ENCODE results near the gene TGDS.
A peak's percentile ranks its signal among the peaks of the same experiment; 100 is the strongest.
"Not testable (repeated sequence)": the region's sequence is repeated elsewhere in the genome, so short reads cannot be mapped to it uniquely, and the experiment has no call there.

The TGDS gene

DNA sequence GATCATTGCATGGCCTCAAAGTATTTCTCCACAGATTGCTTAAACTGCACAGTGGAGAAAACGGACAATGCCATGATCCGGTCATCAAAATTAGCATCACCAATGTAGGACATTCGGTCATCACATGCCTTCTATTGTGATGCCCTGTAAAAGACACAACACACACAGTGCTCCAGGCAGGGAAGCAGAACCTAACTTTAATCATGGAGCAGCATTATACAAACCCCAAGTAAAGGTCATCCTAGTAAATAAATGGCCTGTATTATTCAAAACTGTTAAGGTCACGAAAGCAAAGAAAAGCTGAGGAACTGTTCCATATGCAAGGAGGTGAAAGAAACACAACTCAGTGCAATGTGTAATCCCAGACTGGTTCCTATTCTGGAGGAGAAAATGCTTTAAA, 42.2 kb downstream of the TGDS start:
- no peak for DNase-seq (ENCODE audit: low read depth in 2 of 2)

DNA sequence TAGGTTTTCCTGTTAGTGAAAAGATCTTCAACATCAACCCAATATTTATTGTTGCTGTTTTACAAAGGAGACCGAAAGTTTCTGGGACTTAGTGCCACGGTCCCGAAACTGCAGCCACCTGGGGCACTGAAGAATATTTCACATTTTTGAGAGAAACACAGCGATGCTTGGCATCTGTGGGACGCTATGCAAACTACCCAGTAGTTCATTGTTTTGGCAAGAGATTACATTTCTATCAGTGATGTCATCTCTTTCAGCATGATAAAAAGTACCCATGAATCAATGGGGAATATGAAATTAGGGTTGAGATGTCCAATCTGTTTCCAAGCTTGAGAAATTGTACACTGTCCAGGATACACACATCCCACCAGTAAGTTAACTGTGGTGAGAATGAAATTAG, 43.9 kb downstream of the TGDS start:
- no peak for DNase-seq (ENCODE audit: low read depth in 2 of 2)

DNA sequence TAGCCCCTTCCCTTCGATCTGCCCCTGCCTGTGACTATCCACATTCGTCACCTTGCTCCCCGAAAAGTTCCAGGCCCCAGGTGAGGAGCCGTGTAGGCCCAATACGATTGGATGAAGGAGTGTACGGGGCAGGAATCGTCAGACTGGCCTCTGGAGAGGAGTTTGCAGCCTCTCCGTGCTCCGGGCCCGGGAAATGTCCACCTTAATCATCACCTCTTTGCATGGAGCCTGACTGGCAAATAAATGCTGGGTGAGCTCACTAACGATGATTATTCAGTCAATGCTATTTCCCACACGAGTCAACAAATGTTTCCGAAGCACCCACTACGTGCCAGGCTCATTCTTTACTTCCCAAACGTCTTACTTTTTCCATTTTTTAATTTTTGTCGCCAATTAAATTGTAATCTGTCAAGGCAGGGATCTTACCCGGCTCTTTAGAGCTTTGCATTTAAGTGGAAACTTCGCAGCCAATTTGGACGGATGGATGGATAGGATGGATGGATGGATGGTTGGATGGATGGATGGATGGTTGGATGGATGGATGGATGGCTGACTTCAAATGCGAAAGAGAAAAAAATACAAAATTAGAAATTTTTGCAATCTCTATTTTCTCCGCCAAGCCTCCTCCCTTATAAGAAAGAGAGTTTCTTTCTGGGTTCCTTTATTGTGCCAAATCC, 45.8 kb downstream of the TGDS start:
- DNase-seq (ENCODE audit: low read depth in 2 of 2) = no peak

DNA sequence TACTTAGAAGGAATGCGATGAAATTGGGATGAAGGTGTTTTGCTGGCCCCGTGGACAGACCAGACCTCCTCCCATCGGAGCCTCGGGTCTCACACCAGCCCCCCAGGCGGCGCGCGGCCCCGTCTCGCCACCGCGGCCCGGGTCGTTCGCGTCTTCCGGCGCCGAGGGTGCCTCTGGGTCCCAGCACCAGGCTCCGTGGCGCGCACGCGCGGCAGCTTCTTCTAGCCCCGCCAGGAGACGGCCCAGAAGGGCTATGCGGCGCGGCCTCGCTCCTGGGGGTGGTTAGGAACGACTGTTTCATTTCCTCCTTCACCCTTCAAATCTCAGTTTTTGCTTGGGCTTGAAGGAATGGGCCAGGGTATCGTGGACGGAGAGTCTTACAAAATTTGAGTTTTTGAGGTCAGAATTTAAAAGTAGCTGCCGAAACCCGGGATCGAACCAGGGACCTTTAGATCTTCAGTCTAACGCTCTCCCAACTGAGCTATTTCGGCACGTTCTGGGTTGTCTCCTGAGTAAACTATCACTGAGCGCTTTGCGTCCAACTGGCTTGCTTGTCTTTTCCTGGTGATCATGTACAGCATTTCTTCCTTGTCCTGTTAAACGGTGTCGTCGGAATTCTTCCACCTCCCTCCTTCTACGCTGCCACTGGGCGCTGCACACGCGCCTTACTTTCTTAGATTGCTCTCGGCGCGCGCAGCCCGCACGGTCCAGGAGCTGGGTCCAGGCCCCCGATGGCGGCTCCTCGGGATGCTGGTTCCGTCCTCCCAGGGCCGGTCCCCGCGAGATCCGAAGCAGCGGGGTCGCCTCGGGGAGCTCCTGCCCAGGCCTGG, 46.5 kb downstream of the TGDS start:
- DNase-seq (ENCODE audit: low read depth in 2 of 2) = peak; percentile 95

DNA sequence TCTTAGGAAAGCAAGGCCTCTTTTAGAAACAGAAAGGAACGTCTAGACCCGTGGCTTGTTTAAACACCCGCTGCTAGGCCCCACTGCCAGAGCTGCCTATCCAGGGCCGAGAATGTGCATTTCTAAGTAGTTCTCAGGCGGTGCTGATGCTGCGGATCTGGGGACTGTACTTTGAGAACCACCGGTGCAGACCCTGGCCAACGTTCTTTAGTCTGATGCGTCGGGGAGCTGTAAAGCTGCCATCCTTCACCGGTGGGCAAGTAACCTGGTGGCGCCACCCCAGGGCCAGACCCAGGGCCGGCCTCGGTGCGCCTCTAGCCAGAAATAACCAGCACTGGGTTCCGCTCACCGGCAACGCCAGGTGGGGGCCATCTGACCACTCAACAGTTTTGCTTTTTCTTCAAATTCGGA, 47.1 kb downstream of the TGDS start:
- DNase-seq (ENCODE audit: low read depth in 2 of 2) = peak in 1 of 2 experiments; percentile 7

DNA sequence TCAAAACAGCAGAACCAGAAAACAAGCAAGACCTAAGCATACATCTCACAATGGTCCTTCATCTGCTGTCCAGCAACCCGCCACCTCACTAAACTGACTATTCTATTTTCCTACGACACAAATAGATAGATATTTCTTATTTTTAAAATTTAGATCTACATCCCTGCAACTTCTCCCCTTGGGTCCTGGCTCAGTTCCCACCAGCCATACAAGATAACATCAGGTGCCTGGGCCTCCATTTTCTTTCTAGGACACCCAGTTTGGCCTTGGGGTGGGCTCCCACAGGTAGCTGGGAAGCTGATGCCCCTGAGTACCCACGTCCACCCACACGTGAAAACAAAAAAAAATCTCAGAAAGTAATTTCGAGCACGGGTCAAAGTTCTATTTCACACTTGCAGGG, 47.6 kb downstream of the TGDS start:
- no peak for DNase-seq (ENCODE audit: low read depth in 2 of 2)

DNA sequence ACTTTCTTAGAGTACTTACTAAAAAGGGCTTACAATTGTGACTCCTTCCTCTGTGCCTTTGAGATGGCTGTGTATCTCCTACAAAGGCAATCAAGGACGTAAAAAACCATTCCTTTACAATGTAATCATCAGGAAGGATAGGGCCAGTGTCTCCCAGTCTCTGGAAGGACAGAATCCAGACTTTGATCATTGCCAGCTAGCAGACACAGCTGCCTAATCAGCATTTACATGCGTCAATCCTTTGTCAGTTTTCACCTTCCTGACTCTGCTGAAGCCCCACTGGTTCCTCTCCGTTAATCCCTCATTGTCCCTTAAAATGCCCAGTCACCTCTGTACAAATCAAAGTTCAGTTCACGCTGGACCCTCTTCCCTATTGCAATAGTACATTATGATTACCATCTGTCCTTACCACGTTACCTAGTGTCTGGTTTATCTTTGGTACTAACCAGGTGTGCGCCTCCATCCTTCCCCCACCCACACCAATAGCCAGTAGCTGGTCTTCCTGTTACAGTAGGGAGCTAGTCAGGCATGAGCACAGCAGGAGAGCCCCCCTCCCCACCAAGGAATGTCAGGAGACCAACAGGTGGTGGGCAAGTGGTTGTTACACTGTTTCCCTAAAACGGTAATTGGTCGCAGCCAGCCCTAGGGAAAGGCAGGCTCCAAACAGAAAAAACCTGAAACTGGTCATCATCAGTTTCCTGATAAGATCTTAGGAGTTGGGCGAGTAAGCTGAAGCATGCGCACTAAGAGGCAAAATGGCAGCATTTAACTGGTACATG, 49.7 kb downstream of the TGDS start:
- DNase-seq (ENCODE audit: low read depth in 2 of 2) = no peak

DNA sequence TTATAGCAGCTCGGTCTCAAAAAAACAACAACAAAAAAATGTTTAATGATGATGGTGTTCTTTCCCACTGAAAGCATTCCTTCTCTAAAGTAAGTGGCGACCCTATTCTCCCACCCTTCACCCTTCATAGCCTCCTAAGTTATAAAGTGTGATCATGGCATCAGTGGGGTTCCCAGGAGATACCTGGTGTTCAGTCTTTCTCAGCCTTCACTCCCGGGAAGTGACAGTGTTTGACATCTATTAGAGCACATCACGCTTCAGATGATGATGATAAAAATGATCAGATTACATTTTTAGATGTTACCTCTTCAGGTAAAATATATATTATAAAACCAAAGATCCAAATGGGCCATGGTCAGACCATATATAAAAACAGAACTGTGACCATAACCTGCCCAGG, 51.0 kb downstream of the TGDS start:
- DNase-seq (ENCODE audit: low read depth in 2 of 2) = no peak

DNA sequence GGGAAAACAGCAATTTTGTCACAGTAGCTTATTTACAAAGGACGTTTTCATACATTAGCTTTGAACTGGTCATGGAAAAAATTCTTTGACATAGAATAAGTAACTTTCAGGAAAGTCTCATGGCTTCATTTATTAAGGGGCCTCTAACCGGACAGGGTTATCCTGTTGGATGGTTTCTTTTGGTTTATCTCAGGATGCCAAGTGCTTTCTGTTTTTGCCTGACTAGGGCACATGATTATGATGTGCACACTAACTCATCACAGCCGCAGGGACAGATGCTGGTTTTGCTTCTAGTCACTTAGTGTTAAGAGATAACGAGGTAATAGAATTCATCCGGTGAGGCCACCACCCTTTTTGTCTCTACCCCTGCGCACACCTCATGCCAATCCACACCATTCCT, 53.0 kb downstream of the TGDS start:
- DNase-seq (ENCODE audit: low read depth in 2 of 2) = no peak

DNA sequence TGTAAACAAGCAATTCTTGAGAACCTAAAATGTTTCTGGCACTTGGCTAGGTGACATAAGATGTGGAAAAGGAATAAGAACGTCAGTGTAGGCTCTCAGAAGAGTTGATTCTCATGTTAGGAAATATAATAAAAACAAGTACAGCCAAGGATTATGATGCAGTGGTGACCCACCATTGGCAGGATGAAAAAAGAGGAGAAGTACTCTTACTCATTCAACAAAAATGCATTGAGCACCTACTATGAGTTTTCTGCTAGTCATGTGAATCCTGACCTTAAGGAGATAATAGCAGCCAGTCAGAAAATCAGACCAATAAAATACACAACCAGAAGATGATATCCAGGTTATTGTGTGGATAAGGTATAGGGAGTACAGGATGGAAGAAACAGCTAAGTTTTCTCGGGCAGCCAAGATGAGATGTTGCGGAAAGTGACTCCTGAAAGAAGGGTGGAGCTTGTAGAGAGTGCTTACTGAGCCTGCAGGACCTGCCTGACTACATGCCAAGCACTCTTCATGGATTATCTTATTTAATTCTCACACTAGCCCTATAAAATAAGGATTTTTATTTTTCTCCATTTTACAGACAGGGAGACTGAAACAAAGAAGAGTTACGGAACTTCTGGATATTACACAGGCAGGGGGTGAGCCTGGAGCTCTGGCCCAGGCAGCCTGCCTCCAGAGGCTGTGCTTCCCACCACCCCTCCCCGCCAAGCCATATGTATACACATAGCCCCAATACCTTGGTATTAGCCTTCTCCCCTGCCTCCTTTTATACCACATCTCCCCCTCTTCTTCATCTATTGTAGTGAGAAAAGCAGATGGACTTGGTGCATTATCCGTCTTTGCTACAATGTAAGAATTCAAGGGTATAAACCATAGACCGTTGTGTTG, 58.0 kb downstream of the TGDS start:
- no peak for DNase-seq (ENCODE audit: low read depth in 2 of 2)

DNA sequence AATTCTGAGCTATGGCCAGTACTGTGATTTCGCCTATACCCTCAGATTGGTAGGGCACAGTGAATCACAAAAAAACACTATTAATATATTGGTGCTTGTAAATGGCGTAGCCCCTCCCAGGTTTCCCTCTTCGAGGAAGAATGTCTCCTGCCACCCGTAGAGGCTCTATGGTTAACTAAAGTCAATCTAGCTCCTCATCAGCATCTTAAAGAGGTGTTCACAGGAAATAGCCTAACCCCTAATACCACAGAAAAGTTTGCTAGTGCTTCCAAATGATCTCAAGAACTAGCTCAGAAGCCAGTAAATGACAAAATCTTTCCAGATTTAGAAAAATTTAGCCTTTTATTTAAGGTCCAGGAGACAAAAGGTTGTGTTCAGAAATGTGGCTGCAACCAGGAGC, 60.2 kb downstream of the TGDS start:
- DNase-seq (ENCODE audit: low read depth in 2 of 2) = no peak

DNA sequence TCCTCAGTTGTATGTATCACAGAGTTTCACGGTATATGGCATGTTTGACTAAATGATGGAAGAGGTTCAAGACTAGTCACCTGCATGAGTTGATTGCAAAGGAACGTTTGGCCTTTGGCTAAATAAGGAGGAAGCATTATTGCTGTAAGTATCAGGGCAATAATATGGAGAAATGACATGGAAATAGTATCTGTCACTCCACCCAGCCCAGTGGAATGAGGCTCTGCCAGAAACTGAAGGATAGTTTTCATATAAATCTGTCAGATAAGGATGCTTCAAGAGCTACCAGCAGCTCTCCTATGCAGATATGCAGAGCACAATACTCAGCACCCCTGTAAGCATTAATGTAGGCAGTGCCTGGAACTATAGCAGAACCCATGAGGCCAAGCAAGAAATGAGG, 60.7 kb downstream of the TGDS start:
- no peak for DNase-seq (ENCODE audit: low read depth in 2 of 2)

DNA sequence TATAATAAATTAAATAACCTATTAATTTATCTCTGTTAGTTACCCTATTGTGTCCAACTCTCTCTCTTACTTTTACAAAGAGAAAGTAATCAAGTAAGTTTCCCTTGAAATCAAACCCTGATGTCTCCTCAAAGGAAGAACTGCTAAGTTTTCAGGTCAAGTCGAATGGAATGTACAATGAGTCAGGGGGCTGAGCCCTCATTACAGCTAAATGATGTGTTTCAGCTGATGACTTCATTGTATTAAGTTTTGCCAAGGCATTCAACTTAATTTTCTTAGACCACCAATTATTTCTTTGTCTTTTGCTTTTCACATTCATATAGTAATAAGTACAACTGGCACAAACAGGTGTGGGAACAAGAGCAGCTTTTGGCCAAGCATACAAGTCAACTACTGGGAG, 61.8 kb downstream of the TGDS start:
- DNase-seq (ENCODE audit: low read depth in 2 of 2) = peak; percentile 7 to 14

DNA sequence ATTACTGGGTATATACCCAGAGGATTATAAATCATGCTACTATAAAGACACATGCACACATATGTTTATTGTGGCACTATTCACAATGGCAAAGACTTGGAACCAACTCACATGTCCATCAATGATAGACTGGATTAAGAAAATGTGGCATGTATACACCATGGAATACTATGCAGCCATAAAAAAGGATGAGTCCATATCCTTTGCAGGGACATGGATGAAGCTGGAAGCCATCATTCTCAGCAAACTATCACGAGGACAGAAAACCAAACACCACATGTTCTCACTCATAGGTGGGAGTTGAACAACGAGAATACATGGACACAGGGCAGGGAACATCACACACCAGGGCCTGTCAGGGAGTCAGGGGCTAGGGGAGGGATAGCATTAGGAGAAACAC, 63.7 kb downstream of the TGDS start:
- DNase-seq (ENCODE audit: low read depth in 2 of 2) = not testable (repeated sequence)

DNA sequence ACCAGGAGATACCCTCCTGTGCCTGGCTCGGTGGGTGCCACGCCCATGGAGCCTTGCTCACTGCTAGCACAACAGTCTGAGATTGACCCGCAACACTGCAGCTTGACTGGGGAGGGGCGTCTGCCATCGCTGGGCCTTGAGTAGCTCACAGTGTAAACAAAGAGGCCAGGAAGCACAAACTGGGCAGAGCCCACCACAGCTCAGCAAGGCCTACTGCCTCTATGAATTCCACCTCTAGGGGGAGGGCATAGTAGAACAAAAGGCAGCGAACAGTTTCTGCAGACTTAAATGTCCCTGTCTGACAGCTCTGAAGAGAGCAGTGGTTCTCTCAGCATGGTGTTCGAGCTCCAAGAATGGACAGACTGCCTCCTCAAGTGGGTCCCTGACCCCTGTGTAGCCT, 69.0 kb downstream of the TGDS start:
- not testable (repeated sequence) for DNase-seq (ENCODE audit: low read depth in 2 of 2)

DNA sequence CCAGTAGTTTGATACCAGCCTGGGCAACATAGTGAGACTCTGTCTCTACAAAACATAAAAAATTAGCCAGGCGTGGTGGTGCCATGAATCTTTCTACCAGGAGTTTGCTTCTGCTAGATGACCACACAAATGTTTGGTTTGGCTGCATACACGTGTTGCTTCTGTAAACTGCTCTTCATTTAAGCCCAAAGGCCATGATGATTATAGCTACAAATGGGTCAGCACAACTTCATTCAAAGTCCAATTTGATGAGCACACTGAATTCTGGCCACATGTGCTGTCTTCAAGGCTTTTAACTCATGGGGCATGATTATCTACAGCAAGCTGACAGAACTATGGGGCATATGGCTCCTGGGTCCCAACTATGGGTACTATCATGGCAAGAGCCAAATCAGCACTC, 70.2 kb downstream of the TGDS start:
- no peak for DNase-seq (ENCODE audit: low read depth in 2 of 2)

DNA sequence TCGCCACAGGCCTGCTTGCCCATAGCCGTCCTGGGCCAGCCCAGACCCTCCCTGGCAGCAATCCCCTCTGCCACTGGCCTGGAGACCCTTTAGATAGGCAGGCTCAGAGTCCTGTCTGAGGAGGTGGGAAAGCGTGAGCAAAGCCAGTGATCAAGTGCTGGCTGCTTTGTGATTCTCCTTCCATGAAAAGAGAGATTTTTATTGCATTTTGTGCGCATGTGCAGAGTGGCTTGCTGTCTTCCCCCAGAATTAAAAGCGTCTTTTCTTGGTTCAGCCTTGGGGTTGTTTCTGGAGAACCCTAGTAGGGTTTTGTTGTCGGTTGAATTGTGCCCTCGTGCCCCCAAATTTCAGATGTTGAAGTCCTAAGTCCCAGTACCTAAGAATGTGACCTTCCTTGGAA, 71.5 kb downstream of the TGDS start:
- DNase-seq (ENCODE audit: low read depth in 2 of 2) = no peak
